Measurements from ENCODE around the gene TNIK. TPM values are rescaled to one million over a fixed set of nuclear protein-coding genes. Genes with fewer than 3 reads are reported as not detected.

Gene TNIK
- total and polyA plus RNA-seq, 2 of the 13 experiments (the other 11 are each of a cell fraction or from before 2014, with no cell fraction given): 0.15 to 0.22 TPM

DNA sequence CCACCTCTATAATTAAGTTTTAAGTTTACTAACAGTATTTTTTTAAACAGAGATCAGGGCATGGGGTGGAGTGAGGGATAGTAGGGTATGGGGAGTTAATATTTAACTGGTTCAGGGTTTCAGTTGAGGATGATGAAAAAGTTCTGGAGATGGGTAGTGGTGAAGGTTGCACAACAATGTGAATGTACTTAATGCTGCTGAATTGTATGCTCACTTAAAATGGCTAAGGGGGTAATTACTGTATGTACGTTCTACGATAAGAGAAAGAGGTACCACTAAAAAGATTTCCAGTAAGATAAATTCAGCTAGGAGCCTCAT, 101.4 kb downstream of the TNIK start (continued):
- TF ChIP-seq, protein P1, sequence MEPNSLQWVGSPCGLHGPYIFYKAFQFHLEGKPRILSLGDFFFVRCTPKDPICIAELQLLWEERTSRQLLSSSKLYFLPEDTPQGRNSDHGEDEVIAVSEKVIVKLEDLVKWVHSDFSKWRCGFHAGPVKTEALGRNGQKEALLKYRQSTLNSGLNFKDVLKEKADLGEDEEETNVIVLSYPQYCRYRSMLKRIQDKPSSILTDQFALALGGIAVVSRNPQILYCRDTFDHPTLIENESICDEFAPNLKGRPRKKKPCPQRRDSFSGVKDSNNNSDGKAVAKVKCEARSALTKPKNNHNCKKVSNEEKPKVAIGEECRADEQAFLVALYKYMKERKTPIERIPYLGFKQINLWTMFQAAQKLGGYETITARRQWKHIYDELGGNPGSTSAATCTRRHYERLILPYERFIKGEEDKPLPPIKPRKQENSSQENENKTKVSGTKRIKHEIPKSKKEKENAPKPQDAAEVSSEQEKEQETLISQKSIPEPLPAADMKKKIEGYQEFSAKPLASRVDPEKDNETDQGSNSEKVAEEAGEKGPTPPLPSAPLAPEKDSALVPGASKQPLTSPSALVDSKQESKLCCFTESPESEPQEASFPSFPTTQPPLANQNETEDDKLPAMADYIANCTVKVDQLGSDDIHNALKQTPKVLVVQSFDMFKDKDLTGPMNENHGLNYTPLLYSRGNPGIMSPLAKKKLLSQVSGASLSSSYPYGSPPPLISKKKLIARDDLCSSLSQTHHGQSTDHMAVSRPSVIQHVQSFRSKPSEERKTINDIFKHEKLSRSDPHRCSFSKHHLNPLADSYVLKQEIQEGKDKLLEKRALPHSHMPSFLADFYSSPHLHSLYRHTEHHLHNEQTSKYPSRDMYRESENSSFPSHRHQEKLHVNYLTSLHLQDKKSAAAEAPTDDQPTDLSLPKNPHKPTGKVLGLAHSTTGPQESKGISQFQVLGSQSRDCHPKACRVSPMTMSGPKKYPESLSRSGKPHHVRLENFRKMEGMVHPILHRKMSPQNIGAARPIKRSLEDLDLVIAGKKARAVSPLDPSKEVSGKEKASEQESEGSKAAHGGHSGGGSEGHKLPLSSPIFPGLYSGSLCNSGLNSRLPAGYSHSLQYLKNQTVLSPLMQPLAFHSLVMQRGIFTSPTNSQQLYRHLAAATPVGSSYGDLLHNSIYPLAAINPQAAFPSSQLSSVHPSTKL (CRISPR knock-in tag; IDR thresholded peaks at IDR 0.05): peak; percentile 42; the same call in 1 of the 2 replicates
- no peak for TF ChIP-seq SOX6 (IDR thresholded peaks at IDR 0.05)
- peak; percentile 18; the same call in 1 of the 2 replicates for TF ChIP-seq SOX6 (CRISPR knock-in tag; IDR thresholded peaks at IDR 0.05)
- TF ChIP-seq CEBPG (CRISPR knock-in tag; IDR thresholded peaks at IDR 0.05): peak; percentile 86

- ChIA-PET CTCF (ENCODE audit: low intra/inter-chr PET ratio, low total read pairs) (no interaction called here), POLR2A (no interaction called here)
- FAIRE-seq (no peak), ATAC-seq (peak; percentile 58), DNase-seq (ENCODE audit: low spot score) (no peak)
- in situ Hi-C loops (cut with HindIII; ENCODE audit: extremely low pct_ligation_motif_present, low pct_unique_long_range_greater_than_20kb): no loop called here
- 45% methylated on average over 10 of the region's 10 CpGs for WGBS (ENCODE audit: low lambda C conversion rate)
- Histone ChIP-seq H2AFZ (ENCODE audit: low read length) (no peak overlapping the region), H3K27me3 (ENCODE audit: control insufficient read depth in 1 of 2, insufficient read depth in 2 of 2, low read length in 2 of 2) (no peaks in the 10 kb centered on the region), H3K4me2 (ENCODE audit: low read depth, low read length) (0 out of 2 replicates have a peak overlapping the region, but pooled peaks have one; percentile 8), H3K27ac (ENCODE audit: extremely low read length, insufficient read depth, low read length) (no peak overlapping the region), H3K79me2 (ENCODE audit: insufficient read depth, low read length) (no peaks in the 10 kb centered on the region), H3K9me3 (ENCODE audit: low read length) (no peaks in the 10 kb centered on the region), H3K9ac (ENCODE audit: insufficient read depth, low read depth, low read length) (no peak overlapping the region), H4K20me1 (ENCODE audit: insufficient read depth, low read length) (no peaks in the 10 kb centered on the region), H3K4me3 (replicated peaks in 1 of 3; ENCODE audit: insufficient read depth in 1 of 3, low read depth in 2 of 3, low read length in 3 of 3) (no peak overlapping the region), H3K36me3 (replicated peaks in 1 of 2; ENCODE audit: control insufficient read depth in 1 of 2, insufficient read depth in 2 of 2, low read length in 2 of 2) (no peaks in the 10 kb centered on the region), H3K4me1 (ENCODE audit: insufficient read depth, low read length) (peaks cover 12% of the 10 kb centered on the region)
- no TSS peak for BruUV-seq (replicated peaks)
- intact Hi-C loops (cut with micrococcal nuclease; ENCODE audit: unreplicated experiment): no loop called here
- TF ChIP-seq TARDBP (CRISPR knock-in tag; IDR thresholded peaks at IDR 0.05) (no peak), NFE2L1 (CRISPR knock-in tag; IDR thresholded peaks at IDR 0.05; ENCODE audit: borderline replicate concordance) (no peak), MBD4 (IDR thresholded peaks at IDR 0.05; ENCODE audit: borderline replicate concordance, low read length) (no peak), REXO4 (CRISPR knock-in tag; IDR thresholded peaks at IDR 0.05; ENCODE audit: borderline replicate concordance) (no peak), KAT7 (CRISPR knock-in tag; IDR thresholded peaks at IDR 0.05; ENCODE audit: borderline replicate concordance) (no peak), MYPOP (CRISPR knock-in tag; IDR thresholded peaks at IDR 0.05) (no peak), CEBPB (IDR thresholded peaks at IDR 0.05; ENCODE audit: borderline replicate concordance, low read depth, low read length) (no peak), MAZ (IDR thresholded peaks at IDR 0.05; ENCODE audit: borderline replicate concordance, low read depth, low read length) (no peak), MAZ (CRISPR knock-in tag; IDR thresholded peaks at IDR 0.05; ENCODE audit: low read depth) (no peak), ESRRA (CRISPR knock-in tag; IDR thresholded peaks at IDR 0.05; ENCODE audit: low read depth) (no peak)
- TF ChIP-seq, protein P2, sequence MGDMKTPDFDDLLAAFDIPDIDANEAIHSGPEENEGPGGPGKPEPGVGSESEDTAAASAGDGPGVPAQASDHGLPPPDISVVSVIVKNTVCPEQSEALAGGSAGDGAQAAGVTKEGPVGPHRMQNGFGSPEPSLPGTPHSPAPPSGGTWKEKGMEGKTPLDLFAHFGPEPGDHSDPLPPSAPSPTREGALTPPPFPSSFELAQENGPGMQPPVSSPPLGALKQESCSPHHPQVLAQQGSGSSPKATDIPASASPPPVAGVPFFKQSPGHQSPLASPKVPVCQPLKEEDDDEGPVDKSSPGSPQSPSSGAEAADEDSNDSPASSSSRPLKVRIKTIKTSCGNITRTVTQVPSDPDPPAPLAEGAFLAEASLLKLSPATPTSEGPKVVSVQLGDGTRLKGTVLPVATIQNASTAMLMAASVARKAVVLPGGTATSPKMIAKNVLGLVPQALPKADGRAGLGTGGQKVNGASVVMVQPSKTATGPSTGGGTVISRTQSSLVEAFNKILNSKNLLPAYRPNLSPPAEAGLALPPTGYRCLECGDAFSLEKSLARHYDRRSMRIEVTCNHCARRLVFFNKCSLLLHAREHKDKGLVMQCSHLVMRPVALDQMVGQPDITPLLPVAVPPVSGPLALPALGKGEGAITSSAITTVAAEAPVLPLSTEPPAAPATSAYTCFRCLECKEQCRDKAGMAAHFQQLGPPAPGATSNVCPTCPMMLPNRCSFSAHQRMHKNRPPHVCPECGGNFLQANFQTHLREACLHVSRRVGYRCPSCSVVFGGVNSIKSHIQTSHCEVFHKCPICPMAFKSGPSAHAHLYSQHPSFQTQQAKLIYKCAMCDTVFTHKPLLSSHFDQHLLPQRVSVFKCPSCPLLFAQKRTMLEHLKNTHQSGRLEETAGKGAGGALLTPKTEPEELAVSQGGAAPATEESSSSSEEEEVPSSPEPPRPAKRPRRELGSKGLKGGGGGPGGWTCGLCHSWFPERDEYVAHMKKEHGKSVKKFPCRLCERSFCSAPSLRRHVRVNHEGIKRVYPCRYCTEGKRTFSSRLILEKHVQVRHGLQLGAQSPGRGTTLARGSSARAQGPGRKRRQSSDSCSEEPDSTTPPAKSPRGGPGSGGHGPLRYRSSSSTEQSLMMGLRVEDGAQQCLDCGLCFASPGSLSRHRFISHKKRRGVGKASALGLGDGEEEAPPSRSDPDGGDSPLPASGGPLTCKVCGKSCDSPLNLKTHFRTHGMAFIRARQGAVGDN (CRISPR knock-in tag; IDR thresholded peaks at IDR 0.05): no peak
Observed at GRCh38 chr3:171358181-171358880, 101.9 kb downstream of the TNIK start.

All from HepG2 (cell line).